GM23248 (cell line): ENCODE data around the gene TP53I3.

Experiments used
- EZH2 ChIP-seq: fragments of 200-600 bp; sonication (generic); IDR thresholded peaks from 2 replicates; pipeline ENCODE4 v1.6.1; 2018; ENCODE audit warnings: antibody characterized with exemption, mild to moderate bottlenecking; ENCODE audit not compliant: insufficient read depth, poor library complexity, severe bottlenecking
- EZH2phosphoT487 ChIP-seq: fragments of 200-600 bp; sonication (generic); IDR thresholded peaks from 2 replicates; pipeline ENCODE4 v1.6.1; 2018; ENCODE audit warnings: antibody characterized with exemption, moderate library complexity, mild to moderate bottlenecking, low read depth; ENCODE audit not compliant: insufficient read depth

DNA sequence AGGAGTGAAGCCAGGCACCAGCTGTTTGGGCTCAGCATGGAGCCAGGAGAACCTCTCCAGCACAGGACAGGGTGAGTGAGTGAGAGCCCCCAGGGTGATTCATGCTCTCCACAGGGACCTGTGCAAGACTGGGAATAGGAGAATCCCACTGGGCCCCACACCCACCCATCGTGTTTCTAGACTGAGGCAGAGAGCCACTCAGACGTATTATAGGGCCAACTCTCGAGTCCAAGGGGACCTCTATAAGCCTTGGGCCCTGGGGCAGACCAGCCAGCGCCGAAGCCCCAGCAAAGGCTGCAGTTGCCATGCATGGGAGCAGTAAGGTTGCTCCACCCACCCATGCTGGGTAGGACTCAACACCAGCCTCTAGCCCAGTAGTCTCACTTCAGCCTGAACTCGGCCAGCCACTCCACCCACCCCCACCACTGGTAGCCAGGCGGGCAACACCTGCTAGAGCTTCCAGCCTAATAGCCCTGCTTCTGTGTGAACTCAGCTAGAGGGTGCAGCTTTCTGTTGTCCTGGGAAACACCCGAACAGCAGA lies 19.5 kb upstream of the TP53I3 start:
- TF ChIP-seq EZH2 = no peak
- TF ChIP-seq EZH2phosphoT487 = no peak
